GM03348 (cell line): ENCODE results near the gene EIF2B5.
"Not testable (repeated sequence)": the region's sequence is repeated elsewhere in the genome, so short reads cannot be mapped to it uniquely, and the experiment has no call there.

Experiments used
- DNase-seq: peaks from one replicate; pipeline ENCODE4 v3.0.0; 2012; ENCODE audit warnings: low spot score

The EIF2B5 gene

DNA sequence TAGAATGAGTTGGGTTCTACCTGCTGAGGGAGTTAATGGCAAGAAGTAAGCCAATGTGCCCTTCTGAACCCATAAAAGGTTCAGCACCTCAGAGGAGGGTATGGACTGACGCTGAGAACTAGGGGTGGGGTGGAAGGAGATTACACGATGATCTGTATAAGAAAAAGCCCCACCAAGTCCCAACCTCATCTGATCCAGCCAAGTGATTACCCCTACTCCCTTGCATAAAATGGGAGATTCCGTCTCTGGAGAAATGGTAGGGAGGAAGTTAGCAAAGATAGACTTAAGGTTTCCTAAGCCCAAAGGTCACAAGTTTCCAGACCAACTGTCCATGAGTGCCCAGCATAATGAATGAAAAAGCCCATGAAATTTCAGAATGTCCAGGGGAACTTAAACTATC lies 12.9 kb downstream of the EIF2B5 start:
- DNase-seq = no peak

DNA sequence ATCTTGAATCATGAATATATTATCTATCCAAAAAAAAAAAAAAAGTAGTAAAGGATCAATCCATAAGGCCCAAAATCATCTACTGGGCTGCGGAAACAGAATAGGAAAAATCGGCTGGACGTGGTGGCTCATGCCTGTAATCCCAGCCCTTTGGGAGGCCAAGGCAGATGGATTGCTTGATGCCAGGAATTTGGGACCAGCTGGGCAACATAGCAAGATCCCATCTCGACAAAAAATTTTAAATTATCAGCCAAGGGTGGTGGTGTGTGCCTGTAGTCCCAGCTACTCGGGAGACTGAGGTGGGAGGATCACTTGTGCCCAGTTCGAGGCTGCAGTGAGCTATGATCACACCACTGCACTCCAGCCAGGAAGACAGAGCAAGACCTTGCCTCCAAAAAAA lies 14.0 kb downstream of the EIF2B5 start:
- no peak for DNase-seq

DNA sequence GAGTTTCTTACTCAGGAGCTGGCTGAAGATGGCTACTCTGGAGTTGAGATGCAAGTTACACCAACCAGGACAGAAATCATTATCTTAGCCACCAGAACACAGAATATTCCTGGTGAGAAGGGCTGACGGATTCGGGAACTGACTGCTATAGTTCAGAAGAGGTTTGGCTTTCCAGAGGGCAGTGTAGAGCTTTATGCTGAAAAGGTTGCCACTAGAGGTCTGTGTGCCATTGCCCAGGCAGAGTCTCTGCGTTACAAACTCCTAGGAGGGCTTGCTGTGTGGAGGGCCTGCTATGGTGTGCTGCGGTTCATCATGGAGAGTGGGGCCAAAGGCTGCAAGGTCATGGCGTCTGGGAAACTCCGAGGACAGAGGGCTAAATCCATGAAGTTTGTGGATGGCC lies 14.6 kb downstream of the EIF2B5 start:
- not testable (repeated sequence) for DNase-seq

DNA sequence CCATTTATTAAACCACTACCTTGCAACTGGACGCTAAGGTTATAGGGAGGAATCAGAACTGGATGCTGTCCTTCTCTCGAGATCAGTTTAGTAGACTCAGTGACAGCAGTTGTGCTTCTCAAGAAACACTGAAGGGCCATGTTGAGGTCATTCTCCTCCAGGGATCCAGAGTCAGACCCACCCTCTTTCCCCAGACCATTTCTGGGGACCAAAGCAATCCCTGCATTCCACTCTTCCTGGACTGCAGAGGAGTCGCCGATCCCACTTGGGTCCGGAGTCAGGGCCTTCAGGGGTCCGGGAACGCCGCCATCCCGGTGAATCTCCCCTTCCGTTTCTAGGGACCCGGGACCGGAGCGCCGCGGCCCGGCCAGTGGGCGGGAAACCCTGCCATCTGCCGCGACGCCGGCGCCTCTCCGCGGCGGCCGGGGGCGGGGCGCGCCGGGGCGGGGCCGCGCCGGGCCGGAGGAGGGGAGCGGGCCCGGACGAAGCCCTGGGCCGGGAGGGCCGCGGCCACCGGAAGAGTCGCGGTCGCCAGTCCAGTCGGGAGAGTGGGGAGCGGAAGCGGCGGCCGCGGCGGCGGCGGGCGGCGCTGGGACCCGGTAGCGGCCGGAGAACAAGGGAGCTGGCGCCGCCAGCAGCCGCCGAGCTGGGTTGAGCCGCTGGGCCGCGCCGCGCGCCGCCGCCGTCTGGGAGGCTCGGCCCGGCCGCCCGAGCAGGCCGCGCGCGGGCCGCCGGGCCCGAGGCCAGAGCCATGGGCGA lies 19.9 kb downstream of the EIF2B5 start, which contains the start of gene DVL3:
Gene DVL3, plus strand, starts transcription at position 493 of the 759 bp plus-strand sequence. Its CDS starts 259 bp downstream, at position 752.
- DNase-seq = peak; percentile 94

DNA sequence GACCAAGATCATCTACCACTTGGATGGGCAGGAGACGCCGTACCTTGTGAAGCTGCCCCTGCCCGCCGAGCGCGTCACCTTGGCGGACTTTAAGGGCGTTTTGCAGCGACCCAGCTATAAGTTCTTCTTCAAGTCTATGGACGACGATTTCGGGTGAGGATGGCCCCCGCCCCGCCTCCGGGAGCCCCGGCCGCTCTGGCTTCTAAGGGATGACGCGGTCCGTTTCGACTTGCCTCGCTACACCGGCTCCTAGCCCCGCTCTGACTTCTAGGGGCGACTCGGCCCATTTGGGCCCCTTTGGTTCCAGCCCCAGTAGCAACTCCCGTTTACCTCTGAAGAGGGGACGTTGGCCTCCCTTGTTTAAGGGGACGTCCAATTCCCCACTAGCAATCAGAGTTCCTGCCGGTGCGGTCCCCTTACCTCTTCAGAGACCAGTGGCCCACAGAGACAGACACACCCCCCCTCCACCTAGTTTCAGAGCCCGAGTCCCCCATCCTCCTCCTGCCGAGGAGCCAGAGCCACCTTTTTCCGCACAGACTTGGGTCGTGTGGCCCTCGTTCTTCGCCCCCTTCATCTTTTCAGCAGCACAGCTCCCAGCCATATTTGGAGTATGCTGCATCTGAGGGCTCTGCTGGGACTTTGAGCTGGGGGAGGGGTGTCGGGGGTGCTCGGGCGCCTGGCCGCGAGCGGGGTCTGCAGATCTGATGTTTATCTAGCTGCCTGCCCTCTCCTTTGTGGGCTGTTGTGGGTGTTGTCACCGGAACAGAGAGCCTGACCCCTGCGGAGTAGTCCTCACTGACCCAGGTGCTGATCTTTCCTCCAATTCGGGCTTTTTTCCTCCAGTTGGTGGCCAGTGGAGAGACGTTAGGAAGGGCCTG lies 20.7 kb downstream of the EIF2B5 start:
- DNase-seq = peak; percentile 57

DNA sequence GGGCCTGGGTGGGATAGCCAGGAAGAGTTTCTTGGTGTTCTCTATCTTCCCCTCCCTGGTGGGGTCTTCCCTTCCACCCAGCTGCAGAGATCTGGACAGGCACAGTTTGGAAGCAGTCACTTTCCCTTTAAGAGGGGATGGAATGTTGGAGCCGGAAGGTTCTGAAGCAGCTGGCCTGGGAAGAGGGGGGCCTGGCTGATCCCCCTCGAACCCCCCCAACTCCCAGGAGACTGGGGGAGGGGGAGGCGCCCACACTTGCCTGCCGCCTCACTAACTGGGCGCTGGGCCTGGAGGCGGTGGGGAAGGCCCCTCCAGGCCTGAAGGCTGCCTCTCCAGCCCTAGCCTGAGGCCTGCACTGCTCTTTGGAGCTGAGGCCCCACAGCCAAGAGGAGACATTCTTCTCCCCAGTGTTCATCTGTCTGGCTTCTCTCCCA lies 21.4 kb downstream of the EIF2B5 start:
- peak; percentile 84 for DNase-seq

DNA sequence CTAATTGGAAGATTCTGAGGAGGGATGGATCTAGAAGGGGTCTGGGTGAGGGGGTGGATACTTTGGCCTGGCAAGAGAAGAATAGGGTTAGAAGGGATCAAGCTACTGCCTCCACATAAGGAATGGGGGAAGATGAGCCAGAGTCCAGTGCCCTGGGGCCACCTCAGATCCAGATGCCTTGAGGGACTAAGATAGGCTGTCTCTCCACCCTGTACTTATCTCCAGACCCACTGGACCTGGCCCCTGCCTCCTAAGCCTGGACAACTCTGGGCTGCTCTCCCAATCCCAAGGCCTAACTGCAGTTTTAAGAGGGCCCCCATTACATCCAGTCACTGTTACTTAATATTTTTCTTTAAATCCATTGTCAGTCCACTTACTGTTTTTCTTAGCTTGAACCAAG lies 22.0 kb downstream of the EIF2B5 start:
- peak; percentile 24 for DNase-seq

DNA sequence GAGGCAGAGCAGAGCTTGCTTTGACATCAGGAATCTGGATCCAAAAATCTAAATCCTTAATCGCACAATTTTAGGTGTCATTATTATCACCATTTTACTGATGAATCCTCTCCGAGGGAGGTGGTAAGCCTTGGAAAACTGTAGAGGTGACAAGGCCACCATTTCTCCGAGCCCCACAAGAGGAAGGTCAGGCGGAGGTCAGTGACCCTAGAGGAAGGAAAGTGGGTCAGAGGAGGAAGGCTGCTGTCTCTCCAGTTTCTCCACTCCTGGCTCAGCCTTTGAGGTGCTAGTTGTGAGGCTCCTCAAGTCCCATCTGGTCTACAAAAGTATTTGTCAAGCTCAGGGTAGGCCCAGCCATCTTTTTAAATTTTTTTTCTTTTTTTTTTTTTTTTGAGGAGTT lies 23.2 kb downstream of the EIF2B5 start:
- DNase-seq = no peak

DNA sequence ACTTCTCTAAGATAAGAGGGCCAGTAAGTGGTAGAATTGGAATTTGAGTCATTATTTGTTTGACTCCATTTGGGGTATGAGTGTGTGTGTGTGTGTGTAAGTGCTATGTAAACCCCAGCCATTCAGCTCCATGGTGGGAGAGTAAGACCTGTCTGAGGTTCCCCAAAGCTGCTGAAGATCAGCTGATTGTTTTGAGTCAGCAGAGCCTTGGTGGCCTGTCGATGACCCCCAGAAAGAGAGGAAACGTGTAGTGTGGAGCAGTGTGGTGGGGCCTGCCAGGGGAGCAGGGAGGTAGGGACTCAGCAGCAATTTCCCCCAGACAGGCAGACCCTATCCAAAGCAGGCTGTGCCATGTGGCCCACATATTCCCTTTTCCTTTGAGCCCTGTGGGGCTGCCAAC lies 25.3 kb downstream of the EIF2B5 start:
- DNase-seq = no peak

DNA sequence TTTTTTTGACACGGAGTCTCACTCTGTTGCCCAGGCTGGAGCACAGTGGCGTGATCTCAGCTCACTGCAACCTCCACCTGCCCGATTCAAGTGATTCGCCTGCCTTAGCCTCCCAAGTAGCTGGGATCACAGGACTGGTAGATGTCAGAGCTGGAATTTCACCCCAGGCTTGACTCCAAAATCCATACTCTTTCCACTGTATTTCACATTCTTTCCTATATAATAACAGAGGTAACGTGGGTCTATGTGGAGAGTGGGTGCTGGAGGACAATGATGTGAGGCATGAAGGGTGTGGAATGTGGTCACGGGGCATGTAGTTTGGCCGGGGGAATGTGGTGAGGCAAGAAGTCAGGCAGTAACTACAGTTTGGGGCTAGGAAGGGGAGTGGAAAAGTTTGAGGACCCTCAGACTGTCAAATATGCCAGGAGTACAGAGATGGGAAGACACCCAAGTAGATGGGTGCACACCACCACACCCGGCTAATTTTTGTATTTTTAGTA lies 27.5 kb downstream of the EIF2B5 start:
- not testable (repeated sequence) for DNase-seq

DNA sequence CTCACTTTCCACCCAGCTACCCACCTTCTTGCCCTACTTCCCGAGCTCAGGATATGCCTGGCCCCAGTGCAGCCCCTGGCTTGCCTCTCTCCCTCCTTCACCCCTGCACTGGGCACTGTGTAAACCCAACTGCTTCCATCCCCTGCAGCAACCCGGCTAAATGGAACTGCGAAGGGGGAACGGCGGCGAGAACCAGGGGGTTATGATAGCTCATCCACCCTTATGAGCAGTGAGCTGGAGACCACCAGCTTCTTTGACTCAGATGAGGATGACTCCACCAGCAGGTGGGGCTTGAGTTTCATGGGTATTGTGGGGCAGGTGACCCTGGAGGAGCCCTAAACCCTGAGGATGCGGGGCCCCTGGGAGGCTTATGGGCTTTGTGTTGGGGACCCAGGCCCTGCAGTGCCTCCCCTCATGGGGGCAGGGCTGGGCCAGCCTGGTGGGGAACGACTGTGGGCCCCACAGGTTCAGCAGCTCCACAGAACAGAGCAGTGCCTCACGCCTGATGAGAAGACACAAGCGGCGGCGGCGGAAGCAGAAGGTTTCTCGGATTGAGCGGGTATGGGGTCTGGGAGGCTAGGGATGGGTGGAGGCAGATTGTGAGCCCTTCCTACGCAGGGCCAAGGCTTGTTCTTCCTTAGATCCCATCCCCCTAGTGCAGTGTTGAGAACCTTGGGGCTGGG lies 29.6 kb downstream of the EIF2B5 start:
- DNase-seq = no peak

DNA sequence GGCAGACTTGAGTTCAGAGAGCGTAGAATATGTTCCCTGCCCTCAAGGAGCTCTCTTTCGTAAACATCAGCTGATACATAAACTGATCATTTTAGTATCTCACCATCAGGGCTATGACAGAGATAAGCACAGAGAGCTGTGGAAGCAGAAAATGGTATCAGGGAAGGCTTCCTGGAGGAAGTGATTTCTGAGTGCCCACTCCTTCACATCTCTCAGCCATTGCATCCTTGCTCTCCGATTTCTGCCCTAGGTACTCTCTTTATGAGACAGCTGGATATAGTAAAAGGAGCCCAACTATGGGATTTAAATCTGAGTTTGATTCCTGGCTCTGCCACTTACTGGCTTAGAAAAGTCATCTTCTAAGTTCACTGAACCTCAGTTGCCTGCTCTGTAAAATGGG lies 30.4 kb downstream of the EIF2B5 start:
- DNase-seq = no peak

DNA sequence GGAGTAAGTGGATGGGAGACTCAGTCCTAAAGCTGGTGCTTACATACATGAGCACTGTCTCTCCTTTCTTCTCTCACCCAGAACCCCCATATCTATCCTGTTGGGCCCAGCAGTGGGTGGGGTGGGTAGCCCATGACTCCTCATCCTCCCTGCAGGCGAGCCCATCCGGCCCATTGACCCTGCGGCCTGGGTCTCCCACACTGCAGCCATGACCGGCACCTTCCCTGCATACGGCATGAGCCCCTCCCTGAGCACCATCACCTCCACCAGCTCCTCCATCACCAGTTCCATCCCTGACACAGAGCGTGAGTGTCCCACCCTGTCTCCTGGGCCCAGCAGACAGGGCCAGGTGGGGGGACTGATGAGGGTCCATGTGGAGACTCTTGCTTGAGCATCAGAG lies 31.5 kb downstream of the EIF2B5 start:
- DNase-seq = no peak

DNA sequence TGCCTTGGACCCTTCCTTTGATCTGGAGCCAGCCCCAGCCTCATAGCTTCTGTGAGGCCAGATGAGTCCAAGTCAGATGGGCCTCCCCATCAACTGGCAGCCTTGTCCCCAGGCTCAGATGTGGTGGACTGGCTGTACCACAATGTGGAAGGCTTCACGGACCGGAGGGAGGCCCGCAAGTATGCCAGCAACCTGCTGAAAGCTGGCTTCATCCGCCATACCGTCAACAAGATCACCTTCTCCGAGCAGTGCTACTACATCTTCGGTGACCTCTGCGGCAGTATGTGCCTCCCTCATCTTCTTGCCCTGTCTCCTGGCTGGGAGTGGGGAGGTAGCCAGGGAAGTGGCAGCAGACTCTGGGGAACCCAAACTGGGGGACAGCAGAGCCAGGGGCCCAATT lies 32.6 kb downstream of the EIF2B5 start:
- no peak for DNase-seq

DNA sequence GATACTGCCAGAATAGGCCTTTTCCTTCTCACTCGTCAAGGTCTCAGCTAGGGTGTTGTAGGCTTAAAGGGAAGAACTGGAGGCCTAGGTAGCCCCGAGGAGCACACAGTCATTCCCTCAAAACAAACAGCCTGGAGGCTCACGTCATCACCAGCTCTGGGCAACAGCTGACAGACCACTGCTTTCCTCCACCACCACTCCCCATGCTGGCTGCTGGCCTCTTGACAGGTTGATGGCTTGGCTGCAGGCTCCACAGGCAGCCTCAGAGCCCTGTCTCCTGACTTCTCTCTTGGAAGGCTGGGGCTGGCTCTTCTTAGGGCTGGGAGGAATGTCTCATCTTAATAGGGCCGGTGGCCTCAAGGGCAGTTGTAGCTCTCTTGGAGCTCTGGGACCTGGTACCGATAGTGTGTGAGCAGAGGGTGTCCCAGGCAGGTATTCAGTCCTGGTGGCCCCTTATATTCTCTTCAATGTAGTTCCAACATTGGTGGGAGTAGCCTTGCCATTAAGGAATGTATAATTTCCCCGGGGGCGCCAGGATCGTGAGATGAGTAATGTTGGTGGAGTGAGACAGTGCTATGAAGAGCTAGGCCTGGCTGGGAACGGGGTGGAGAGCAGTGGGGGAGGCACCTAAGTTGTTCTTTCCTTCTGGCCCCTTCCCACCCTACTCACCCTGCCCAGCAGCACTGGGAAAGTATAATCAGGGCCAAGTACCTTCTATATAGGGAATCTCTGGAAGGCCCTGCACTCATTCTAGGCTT lies 33.4 kb downstream of the EIF2B5 start:
- DNase-seq = peak; percentile 68

DNA sequence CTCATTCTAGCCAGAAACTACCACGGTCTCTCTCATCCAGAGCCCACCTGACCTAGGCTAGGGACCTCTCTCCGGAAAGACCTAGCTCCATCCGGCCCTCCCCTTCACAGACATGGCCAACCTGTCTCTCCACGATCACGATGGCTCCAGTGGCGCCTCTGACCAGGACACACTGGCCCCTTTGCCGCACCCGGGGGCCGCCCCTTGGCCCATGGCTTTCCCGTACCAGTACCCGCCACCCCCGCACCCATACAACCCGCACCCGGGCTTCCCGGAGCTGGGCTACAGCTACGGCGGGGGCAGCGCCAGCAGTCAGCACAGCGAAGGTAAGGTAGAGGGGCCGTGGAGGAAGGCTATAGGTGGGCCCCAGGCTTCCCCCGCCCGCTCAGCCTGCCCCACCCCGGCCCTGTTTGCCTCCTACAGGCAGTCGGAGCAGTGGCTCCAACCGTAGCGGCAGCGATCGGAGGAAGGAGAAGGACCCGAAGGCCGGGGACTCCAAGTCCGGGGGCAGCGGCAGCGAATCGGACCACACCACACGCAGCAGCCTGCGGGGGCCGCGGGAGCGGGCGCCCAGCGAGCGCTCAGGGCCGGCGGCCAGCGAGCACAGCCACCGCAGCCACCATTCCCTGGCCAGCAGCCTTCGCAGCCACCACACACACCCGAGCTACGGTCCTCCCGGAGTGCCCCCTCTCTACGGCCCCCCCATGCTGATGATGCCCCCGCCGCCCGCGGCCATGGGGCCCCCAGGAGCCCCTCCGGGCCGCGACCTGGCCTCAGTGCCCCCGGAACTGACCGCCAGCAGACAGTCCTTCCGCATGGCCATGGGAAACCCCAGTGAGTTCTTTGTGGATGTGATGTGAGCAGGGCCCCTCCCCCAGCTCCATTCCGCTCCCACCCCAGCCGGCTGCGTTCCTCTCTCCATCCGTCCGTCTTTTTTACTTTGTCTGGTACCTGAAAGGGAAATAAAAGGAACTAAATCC lies 35.0 kb downstream of the EIF2B5 start:
- no peak for DNase-seq

DNA sequence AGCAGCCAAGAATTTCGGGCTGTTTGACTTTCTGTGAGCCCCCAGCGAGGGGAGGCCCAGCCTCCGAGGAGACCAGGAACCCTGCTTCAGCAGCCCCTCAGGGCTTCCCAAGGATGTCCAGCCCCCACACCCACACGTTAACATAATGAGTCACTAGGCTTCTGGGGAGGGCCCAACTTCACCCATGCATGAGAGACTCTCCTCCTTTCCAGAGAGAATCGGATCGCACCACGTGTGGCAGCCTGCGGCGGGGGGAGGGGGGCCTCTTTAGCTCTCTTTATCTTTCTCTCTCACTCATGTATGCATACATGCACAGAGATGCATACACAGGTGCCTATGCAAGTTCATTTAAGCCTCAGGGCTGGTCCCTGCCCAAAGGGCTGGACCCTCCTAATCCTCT lies 36.4 kb downstream of the EIF2B5 start:
- DNase-seq = peak; percentile 58

DNA sequence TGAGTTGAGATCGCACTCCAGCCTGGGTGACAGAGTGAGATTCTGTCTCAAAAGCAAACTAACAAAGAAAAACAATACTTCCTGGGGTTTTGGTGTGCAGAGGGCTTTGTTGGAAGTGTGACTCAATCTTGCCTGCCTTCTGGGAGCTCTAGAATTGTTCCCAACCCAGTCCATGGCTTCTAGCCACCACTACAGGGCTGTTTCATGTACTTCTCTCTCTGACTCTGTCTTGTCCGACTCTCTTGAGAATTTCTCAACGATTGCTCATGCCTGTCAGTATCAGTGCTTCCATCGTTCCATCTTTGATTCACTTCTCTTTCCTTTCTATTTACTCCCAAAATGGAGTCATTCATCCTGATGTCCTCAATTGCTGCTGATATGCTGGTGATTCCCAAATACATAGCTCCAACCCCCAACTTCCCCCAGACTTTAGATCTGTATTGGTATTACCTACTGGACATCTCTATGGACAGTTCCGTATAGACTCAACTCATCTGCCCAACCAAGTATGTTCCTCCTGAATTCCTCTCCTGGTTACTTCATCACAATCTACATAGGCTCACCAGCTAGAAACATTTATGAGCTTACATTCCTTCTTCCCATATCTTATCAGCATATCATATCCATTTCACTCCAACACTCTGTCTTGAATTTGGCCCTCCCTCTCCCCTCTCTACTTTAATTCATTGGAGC lies 37.7 kb downstream of the EIF2B5 start:
- DNase-seq = peak; percentile 80

DNA sequence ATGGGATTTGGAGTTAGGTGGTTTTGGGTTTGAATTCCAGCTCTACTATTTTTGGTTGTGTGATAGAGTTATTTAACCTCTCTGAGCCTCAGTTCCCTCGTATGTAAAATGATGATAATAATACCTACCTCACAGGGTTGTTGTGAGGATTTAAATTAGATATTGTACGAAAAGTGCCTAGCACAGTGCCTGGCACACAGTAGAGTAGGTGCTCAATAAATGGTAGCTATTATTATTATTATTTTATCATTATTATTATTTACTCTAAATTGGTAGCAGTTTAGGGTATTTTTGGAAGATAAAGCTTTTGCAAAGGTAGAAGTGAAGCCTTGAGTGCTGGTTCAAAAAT lies 38.2 kb downstream of the EIF2B5 start:
- no peak for DNase-seq

DNA sequence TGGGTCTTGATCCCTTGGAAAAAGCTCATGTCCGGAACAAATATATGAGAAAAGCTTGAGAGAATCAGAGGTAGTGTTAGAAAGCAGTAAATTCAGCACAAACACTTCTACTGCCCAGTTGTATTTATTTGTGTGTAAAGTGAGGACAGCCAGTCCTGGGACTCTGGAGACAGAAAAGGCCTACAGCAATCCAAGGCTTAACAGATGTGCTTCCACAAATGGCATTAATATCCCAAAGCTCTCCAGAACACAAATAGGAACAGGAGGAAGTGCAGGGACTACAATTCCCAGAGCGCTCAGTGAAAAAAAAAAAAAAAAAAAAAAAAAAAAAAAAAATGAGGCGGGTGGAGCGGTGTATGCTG lies 39.1 kb downstream of the EIF2B5 start:
- no peak for DNase-seq
